DMS153 (cell line): ENCODE results near the gene HSP90AB1.
A peak's percentile ranks its signal among the peaks of the same experiment; 100 is the strongest.

Source experiments
- DNase-seq: peaks from one replicate; lab custom pipeline; 2025; lab: John Stamatoyannopoulos, UW

The HSP90AB1 gene

DNA sequence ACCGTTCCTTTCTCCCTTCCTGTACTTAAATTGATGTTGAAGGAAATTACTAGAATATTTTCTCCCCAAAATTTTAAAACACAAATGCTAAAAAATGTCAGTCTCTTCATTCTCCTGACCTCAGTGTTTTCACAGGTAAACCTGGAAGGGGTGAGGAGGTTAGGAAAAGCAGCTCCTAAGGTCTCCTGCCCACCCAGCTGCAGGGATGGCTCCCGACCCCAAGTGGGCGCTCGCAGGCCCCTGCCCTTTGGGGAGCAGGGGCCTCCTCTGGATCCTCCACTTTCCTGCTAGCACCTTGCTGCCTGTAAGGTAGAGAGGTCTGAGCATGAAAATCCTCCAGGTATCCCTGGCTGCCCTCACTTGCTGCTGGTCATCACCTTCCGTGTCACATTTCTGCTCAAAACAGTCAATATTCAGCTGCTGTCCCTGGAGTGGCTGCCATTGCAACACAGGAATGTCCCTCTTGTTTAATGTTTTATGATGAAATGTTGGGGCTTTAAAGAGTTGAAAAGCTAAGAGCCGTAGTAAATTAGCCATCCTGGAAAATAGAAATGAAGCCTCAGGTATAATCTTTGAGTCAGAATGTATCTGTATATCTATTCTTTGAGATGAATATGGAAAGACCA, 10.9 kb upstream of the HSP90AB1 start:
- DNase-seq = no peak

DNA sequence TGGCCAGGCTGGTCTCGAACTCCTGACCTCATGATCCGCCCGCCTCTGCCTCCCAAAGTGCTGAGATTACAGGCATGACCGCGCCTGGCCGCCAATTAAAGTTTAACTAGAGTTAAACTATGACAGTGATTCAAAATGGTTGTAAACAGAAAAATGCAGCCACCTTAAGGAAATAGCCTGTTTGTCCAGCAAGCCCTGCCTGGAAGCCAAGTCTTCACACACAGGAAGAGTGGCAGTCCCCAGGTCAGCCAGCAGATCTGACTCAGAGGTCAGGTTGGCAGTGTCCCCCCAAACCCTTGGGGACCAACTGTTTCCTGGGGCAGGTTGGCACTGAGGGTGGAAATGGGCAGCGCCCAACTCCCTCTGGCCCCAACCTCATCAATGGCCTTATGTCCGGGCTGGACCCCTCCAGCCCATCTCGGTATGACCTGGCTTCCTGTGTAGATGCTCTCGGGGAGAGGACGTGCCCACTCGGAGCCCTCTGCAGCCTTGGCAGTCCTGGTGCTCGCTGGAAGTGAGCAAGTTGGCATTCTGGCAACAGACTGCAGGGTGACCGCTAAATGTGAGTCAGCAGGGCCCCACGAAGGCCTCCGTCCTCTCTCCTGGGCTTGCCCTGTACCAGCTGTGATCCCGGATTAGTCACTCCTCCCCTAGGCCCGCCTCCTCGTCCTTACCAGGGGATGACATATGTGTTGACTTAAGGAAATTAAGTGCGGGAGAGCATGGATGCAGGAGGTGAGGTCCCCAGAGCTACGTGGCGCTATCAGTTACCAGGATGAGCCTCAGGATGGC, 9.7 kb upstream of the HSP90AB1 start:
- peak; percentile 91 for DNase-seq

DNA sequence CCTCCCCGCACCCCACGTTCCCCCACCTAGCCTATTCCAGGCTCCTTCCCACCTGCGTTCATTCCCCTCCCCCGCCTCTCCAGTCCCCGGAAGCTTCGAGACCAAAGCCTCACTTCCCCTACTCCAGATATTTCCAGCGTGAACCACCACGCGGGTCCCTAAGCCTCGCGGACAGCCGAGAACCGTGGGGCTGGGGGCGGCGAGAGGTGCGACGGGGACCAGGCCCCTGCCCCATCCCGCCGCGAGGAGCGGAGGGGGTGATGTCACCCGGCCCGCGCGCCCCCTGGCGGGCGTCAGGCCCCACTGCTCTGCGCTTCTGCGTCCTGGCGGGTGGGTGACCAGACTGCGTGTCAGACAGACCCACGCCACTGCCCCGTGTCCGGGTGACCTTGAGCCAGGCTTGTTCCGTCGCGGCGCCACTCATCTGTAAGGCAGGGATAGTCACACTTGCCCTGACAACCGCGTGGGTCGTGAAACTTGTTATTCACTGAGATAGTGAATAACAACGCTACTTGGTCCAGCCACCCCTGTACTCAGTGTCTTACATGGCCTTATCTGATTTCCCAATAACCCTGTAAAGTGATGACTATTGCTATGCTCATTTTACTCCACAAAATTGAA, 9.0 kb upstream of the HSP90AB1 start:
- no peak for DNase-seq

DNA sequence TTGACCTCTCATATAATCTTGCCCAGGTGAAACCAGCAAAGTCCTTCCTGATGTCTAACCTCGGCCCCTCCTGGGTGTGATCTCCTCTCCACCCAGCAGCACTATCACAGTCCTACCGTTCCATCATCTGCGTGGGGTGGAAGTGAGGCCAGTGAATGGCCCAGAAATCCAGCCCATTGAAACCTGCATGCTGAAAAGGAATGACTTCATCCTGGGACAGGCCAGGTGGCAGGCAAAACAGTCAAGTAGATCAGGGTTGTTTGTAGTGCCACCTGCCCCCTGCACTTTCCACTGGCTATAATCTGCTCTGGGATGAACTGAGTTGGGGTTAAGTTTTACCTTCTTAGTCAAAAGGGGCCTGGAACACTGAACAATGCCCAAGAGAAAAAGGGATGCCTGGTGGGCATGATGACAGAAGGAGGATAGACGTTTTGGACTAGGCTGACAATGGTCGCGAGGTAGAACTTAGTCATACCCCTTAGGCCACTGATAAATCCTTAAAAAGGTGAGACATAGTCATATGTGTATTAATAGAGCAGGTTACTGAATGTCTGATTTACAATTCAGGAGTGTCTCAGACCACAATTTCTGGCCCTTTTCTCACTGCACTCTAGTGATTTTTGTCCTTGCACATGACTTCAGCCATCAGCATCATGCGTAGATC, 8.1 kb upstream of the HSP90AB1 start:
- DNase-seq = no peak

DNA sequence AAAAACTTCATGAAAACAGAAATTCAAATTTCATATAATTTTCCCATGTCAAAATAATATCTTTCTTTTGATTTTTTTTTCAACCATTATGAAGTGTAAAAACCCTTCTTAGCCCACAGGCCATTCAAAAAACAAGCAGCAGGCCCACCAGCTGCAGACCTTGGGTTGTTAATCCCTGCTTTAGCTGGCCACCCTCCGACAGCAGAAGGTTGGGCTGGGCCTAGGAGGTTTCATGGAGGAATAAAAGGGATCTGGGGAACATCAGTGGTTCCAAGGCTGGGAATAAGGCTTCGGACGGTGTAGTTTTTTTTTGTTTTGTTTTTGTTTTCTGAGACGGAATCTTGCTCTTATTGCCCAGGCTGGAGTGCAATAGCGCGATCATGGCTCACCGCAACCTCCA, 3.6 kb upstream of the HSP90AB1 start:
- no peak for DNase-seq

DNA sequence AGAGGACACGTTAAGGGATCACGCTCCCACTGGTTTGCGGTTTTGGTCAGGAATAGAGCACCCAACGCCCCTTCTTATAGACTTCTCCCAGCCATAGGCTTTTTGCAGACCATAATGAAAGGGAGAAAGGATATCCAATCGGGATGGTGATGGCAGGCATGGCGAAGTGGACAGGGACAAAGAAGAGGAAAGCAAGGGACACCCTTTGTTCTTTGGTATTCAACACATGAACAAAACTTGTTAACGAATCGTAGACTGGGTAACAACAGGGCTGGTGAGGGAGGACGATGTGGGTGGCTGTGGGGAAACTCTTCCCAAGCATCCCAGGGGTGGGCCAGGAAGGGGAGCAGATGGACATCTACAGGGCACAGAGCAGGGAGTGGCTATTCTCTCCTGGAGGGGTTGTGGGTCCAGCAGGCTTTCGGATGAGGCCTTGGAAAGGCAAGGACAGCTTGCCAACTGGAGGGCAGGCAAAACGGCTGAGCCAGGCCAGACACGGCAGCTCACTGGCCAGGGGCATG, 1.4 kb upstream of the HSP90AB1 start:
- DNase-seq = no peak

DNA sequence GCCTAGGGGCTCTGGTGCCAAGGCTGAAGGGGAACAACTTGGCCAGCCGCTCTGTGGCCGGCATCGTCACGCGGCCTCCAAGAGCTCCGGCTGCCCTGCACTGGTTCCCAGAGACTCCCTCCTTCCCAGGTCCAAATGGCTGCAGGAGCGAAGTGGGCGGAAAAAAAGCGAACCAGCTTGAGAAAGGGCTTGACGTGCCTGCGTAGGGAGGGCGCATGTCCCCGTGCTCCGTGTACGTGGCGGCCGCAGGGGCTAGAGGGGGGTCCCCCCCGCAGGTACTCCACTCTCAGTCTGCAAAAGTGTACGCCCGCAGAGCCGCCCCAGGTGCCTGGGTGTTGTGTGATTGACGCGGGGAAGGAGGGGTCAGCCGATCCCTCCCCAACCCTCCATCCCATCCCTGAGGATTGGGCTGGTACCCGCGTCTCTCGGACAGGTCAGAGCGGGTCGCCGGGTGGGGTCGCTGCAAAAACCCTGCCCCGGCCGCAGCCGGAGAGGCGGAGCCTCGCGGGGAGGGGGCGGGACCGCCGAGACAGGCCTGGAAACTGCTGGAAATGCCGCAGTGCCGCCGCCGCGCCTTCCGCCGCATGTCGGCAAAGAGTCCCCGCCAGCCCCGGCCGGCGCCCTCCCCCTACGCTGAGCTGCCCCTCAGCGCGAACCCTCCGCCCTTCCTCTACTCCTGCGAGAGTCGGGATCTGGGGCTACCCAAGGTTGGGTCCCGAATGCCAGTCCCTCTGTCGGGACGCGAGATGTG, 814 bp upstream of the HSP90AB1 start:
- peak; percentile 56 for DNase-seq

DNA sequence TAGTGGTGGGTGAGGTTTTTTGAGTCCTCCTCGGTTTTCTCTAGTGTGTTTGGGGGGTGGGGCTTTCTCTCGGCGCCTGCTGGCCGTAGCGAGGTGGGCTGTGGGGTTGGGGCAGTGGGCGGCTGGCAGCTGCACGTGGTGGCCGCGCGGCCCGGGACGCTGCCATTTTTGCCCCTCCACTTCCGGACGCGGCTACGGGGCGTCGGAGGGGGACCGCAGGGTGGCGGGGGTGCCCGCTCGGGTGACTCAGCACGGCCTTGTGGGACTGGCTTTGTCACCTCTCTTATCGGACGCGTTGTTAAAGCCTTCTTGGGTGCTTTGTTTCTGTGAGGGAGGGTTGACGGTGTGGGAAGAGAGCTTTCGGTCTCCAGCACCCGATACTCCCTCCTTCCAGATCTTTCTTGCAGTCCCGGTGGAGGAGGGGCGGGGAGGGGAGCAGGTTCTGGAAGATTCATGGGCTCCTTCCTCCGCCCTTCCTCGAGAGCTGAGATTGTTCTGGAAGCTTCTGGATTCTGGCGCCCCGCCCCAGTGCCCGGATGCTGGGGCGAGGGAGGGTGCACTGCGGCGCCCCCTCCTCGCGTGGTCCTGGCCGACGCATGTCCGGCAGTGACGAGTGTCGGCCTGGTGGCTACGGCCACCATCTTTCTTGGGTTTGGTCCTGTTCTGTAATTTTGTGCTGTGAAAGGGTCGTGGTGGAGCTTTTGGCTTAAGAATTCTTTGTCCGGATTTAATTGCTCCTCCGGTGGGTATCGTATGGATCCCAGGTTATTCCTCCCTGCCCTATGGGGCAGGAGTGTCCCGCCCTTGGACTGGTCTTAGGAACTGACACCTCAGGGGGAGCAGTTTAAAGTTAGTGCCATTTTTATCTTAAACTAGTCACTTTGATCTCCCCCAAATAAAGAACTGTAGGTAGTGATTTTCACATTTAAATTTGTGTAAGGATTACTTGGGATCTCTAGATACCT, 719 bp downstream of the HSP90AB1 start:
- no peak for DNase-seq

DNA sequence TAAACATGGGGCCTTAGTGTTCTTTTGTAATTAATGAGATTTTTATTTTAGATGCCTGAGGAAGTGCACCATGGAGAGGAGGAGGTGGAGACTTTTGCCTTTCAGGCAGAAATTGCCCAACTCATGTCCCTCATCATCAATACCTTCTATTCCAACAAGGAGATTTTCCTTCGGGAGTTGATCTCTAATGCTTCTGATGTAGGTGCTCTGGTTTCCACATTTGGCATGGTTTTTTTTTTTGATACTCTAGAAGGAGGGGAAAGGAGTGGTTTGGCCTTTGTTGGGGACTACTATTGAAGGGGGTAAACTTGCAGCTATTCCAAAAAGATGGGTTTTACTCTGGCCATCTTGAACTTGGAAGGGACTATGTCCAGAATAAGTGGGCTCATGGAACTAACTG, 1.7 kb downstream of the HSP90AB1 start:
- DNase-seq = no peak

DNA sequence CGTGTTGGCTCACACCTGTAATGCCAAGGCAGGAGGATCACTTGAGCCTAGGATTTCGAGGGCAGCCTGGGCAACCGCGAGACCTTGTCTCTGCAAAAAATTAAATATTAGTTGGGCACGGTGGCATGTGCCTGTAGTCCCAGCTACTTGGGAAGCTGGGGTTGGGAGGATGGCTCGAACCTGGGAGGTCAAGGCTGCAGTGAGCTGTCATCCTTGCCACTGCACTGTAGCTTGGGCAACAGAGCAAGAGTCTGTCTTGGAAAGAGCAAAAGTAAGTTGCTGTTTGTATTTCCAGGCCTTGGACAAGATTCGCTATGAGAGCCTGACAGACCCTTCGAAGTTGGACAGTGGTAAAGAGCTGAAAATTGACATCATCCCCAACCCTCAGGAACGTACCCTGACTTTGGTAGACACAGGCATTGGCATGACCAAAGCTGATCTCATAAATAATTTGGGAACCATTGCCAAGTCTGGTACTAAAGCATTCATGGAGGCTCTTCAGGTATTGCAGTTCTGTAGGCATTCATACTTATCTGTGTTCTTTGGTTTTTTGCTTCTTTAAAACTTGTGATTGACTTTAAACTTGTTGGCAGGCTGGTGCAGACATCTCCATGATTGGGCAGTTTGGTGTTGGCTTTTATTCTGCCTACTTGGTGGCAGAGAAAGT, 2.3 kb downstream of the HSP90AB1 start:
- no peak for DNase-seq

DNA sequence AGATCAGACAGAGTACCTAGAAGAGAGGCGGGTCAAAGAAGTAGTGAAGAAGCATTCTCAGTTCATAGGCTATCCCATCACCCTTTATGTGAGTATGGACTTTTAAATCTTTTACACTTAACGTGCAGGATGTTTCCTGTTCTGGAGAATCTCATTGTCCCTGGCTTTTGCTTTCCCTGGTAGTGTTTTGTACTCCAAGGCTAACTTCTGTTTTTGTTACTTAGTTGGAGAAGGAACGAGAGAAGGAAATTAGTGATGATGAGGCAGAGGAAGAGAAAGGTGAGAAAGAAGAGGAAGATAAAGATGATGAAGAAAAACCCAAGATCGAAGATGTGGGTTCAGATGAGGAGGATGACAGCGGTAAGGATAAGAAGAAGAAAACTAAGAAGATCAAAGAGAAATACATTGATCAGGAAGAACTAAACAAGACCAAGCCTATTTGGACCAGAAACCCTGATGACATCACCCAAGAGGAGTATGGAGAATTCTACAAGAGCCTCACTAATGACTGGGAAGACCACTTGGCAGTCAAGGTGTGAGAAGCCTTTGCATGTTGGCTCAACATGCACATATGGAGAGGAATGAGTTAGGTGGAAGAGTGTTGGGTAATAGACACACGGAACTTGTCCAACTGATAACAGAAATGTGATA, 3.3 kb downstream of the HSP90AB1 start:
- DNase-seq = no peak

DNA sequence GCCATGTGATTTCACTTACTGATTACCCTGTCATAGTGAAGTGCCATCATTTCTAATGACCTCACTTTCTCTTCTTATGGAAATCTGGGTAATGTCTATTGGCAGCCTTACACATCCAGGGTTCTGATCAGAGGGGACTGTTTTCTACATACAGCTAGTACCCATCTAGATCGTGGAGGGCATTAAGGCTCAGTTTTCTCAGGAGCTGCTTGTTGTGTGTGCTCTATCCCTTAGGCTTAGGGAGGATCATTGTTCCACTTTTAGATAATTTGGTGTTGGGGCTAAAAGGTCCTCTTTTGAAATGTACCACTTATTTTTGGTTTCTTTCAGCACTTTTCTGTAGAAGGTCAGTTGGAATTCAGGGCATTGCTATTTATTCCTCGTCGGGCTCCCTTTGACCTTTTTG, 3.8 kb downstream of the HSP90AB1 start:
- no peak for DNase-seq

DNA sequence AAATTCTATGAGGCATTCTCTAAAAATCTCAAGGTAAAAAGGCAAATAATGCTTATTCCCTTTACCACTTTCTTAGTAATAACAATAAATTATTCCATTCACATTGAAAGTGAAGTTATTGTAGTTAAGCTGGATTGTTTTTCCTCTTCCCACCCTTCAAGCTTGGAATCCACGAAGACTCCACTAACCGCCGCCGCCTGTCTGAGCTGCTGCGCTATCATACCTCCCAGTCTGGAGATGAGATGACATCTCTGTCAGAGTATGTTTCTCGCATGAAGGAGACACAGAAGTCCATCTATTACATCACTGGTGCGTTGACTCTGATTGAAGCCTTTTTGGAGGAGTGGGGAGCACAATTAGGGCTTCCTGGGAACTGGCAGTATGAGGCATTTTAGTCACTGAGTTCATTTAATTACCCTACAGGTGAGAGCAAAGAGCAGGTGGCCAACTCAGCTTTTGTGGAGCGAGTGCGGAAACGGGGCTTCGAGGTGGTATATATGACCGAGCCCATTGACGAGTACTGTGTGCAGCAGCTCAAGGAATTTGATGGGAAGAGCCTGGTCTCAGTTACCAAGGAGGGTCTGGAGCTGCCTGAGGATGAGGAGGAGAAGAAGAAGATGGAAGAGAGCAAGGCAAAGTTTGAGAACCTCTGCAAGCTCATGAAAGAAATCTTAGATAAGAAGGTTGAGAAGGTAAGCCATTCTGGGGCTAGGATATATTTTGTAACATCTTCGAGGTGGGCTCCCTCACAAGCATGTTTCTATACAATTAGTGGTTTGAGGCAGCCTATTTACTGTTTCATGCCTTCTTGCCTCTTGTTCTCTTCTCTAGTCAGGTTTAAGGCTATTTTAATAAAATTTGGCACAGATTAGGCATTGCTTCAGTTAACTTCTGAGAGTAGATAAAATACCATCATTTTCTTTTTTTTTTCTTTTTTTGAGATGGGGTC, 4.9 kb downstream of the HSP90AB1 start:
- DNase-seq = no peak

DNA sequence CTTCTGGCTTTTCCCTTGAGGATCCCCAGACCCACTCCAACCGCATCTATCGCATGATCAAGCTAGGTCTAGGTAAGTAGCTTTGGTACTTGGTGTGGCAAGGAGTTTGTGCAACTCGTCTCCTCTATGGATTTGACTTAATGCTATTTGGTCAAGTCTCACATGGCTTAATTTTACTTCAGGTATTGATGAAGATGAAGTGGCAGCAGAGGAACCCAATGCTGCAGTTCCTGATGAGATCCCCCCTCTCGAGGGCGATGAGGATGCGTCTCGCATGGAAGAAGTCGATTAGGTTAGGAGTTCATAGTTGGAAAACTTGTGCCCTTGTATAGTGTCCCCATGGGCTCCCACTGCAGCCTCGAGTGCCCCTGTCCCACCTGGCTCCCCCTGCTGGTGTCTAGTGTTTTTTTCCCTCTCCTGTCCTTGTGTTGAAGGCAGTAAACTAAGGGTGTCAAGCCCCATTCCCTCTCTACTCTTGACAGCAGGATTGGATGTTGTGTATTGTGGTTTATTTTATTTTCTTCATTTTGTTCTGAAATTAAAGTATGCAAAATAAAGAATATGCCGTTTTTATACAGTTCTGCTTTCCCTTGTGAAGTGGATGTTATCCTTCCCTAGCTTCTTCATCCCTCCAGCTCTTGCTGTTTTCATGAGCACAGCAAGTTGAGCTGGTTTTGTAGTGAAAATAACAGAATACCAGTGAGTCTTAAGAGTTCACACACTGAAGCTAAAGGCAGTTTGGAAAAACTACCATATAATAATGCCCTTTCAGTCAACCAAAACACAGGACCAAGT, 6.6 kb downstream of the HSP90AB1 start:
- DNase-seq = no peak

DNA sequence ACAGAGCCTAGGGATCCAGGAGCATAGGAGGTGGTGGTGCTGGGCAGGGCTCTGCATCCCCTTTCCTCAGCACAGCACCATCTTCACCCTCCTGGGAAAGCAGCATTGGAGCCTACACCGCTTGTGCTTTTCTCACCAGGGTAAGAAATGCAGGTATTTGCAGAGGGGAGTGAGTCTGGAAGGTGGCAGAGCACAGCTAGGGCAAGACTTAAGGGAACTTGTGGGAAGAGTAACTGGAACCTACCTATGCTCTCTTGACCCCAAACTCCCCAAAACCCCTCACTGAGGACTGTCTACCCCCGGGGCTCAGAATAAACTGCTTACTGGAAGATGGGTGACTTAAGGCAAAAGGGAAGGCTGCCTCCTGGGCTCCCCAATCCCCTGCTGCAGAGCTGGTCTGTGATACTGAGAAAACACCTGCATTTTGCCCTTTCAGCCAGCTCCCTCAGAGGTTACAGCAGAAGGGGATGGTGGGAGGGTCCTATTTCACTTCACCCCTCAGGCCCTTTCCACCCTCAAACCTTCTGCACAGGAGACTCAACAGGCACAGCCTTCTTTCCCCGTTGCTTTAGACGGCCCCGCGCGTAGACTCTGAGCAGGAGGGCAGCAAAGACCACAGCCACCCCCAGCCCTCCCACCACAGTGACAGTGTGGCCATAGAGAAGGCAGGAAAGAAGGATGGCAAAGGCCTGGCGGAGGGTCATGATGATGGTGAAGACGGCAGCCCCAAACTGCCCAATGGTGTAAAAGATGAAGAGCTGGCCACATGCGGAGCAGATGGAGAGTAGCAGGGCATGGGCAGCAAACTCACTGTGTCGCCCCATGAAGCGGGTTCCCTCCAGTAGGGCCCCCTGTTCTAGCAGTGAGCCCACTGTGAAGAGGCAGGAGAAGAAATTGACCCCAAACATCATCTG, 7.5 kb downstream of the HSP90AB1 start:
- no peak for DNase-seq

DNA sequence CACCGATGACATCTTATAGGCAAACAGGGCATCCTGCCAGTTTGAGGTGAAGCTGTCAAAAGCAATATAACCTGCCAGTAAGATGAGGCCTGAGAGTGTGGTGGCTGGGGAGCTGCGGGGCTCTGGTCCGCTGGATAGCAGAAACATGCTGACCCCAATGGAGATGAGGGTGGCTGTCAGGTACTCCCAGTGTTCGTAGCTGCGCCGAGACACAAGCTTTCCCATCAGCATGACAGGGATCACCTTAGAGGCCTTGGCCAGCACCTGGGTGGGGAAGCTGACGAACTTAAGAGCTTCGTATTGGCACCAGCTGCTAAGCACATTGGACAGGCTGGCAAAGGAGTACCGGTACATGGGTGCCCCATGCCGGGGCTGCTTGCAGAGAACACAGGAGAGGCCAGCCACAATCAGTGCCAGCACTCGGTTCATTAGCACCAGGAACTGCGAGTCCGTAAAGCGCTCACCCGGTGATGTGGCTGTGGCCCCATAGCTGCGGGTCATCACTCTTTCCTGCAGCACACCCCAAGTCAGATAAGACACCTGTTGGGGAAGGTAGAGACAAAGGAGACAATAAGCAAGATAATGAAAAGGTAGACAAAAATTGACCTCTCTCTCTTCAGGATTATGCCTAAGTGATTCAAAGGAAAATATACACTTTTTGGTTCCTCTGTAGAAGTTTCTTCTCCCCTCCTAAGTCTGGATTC, 8.4 kb downstream of the HSP90AB1 start:
- no peak for DNase-seq
